ENCODE results near the gene CRNN.

The CRNN gene

DNA sequence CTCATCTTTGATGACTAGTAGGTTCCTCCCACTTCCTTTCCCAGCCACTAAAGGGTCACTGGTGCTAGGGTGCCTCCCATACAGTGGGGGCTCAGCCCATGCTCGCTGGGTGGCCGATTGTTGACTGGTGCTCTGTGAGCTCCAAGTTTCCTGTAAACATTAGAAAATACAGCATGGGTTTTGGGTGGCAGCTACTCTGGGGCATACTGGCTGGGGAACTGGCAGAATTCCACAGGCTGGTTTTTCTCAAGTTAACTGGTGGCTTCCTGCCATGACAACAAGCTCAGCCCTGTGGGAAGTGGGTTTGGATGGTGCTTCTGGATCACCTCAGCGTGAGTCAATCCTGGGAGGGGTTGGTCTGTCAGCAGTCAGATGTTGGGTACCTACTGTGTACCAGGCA, 28.7 kb upstream of the CRNN start:
- TF ChIP-seq, protein P1, sequence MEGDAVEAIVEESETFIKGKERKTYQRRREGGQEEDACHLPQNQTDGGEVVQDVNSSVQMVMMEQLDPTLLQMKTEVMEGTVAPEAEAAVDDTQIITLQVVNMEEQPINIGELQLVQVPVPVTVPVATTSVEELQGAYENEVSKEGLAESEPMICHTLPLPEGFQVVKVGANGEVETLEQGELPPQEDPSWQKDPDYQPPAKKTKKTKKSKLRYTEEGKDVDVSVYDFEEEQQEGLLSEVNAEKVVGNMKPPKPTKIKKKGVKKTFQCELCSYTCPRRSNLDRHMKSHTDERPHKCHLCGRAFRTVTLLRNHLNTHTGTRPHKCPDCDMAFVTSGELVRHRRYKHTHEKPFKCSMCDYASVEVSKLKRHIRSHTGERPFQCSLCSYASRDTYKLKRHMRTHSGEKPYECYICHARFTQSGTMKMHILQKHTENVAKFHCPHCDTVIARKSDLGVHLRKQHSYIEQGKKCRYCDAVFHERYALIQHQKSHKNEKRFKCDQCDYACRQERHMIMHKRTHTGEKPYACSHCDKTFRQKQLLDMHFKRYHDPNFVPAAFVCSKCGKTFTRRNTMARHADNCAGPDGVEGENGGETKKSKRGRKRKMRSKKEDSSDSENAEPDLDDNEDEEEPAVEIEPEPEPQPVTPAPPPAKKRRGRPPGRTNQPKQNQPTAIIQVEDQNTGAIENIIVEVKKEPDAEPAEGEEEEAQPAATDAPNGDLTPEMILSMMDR (IDR thresholded peaks at IDR 0.05; ENCODE audit: low read depth, low read length) = no peak
- no peak overlapping the region for H3K4me3 ChIP-seq (ENCODE audit: low read depth, low read length)

DNA sequence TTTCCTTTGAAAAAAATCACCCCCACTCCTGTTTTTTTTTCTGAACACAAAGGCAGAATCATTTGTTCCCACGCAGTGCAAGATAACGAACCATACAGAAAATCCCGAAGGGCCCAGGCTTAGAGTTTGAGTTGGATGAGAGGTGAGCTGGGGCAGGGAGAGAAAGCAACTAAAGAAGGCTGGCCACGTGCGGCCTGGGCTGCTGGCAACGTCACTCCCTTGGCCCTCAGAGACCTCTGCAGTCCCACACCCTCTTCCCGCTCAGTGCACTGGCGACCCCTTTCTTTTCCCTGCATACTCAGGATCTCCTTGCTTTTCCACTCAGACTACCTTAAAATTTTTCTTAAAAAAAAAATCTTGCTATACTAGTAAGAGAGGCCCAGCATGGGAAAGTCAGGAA, 28.2 kb upstream of the CRNN start:
- no peak overlapping the region for H3K4me3 ChIP-seq (ENCODE audit: low read depth, low read length)
- TF ChIP-seq, protein P1 (IDR thresholded peaks at IDR 0.05; ENCODE audit: low read depth, low read length) = no peak

DNA sequence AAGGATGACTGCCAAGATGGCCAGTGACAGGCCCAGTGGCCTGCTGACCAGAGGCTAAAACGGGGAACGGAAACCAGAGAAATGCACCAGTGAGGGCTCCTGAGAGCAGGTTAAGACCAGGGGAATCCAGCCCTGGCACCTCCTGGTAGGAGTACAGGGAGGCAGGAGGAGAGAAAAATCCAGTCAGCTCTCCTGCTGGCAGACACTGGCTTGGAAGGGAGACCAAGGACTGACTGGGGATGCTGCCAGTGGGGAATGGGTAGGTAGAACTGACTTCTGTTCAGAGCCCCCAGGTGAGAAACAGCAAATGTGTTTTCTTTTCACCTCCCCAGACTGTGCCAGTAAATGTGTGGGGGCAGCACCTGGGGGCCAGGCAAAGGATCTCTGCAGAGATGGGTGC, 27.7 kb upstream of the CRNN start:
- H3K4me3 ChIP-seq (ENCODE audit: low read depth, low read length) = no peak overlapping the region
- TF ChIP-seq, protein P1 (IDR thresholded peaks at IDR 0.05; ENCODE audit: low read depth, low read length) = no peak

DNA sequence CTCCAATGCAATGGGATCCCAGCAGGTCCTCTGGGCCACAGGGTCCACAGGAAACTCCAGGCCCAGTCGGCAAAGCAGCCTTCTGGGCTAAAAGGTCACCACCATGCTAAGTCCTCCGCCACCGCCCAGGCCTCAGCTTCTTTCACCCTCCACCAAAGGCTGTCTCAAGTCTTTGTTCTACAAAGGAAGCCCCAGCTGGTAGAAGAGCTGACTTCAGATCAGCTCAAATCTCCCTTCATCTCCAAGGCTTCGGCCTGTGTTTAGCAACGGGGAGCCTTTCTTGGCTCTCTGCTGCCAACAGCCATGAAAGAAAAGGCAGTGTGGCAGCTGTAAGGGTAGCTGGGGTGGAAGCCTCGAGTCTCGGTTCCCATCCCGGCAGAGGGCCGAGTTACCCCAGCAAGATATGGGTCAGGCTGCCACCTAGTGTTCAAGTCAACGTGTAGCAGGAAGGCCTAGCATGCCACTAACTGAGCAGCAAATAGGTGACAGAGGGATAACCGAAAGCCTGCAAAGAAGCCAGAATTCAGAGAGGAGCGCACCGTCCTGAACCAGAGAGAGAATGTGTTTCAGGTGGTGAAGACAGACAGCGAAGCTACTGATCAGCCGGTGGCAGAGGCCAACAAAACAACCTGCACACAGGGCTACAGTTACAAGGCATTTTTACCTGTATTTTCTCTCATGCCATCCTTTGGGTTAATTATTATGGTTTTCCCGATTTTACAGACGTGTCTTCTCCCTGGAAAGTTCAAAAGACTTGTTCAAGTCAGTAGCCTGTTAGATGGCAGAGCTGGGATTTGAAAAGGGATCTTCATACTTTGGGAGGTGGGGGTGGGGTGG, 26.8 kb upstream of the CRNN start:
- TF ChIP-seq, protein P1 (IDR thresholded peaks at IDR 0.05; ENCODE audit: low read depth, low read length) = peak; percentile 64
- H3K4me3 ChIP-seq (ENCODE audit: low read depth, low read length) = no peak overlapping the region

DNA sequence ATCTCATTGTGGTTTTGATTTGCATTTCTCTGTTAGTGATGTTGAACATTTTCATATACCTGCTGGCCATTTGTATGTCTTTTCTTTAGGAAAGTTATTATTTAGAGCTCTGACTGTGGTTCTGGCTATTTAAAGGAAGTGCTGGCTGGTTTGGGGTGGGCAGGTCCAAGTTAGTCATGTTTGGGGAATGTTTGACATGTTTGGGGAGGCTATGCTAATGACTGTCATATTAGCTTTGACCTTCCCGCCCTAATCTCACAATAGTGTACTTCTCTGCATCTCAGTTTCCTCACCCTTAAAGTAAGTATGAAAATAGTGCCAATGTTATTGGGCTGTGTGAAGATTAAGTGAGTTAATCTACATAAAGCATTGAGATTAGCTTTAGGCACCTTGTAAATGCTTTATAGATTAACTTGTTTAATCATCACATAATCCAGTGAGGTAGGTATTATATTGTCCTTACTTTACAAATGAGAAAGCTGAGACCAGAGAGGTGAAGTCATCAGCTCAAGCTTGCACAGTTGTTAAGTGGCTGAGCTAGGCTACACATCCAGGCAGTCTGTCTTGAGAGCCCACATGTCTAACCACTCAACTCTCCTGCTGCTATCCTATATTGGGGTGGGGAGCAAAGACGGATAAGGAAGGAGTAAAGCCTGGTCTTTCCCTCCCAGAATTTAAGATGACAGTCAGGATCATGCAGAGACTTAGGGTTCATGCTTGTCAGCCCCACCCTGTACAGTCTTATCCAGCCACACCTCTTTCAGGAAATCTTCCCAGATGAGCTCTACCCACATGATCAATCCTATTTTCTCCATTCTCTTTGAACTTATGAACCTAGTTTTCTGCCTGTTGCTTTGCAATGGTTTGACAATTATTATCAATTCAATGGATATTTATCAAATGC, 22.8 kb upstream of the CRNN start:
- no peak overlapping the region for H3K4me3 ChIP-seq (ENCODE audit: low read depth, low read length)
- TF ChIP-seq, protein P1 (IDR thresholded peaks at IDR 0.05; ENCODE audit: low read depth, low read length) = no peak

DNA sequence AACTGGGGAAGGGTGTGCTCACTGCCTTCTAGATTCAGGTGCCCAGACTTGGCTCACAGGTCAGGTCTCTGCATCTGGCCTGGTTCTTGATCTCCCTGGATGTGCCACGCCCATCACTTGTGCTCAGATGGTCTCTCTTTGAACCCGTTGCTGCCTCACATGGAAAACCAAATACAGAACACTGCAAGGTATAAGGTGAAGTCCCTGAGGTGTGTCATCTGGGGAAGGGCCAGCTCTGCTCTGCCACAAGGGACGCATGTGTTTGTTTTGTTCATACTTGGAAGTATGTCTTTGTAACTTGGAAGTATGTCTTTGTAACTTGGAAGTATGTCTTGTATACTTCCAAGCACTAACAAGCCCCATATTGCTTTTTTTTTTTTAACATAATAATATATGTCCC, 13.4 kb upstream of the CRNN start:
- TF ChIP-seq, protein P1 (IDR thresholded peaks at IDR 0.05; ENCODE audit: low read depth, low read length) = no peak
- no peak overlapping the region for H3K4me3 ChIP-seq (ENCODE audit: low read depth, low read length)

DNA sequence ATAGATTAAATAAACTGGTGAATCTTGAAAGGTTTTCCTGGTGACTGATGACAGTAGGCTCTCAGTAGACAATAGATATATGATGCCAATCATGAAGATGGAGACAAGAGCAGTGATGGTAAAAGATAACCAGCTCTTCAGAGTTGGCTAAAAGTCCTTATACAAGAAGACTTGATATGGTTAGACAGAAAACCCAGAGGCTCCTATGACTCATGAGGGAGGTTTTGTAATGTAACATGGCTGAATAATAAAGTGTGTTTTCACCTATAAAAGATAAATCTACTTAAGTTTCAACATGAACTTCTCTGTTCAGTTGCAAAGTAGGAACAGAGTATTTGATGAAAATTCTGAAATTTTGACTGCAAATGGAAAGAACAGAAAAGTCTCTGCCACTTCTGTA, 12.7 kb upstream of the CRNN start:
- H3K4me3 ChIP-seq (ENCODE audit: low read depth, low read length) = no peak overlapping the region
- TF ChIP-seq, protein P1 (IDR thresholded peaks at IDR 0.05; ENCODE audit: low read depth, low read length) = no peak
